ENCODE results near the gene HOXB13.

DNA sequence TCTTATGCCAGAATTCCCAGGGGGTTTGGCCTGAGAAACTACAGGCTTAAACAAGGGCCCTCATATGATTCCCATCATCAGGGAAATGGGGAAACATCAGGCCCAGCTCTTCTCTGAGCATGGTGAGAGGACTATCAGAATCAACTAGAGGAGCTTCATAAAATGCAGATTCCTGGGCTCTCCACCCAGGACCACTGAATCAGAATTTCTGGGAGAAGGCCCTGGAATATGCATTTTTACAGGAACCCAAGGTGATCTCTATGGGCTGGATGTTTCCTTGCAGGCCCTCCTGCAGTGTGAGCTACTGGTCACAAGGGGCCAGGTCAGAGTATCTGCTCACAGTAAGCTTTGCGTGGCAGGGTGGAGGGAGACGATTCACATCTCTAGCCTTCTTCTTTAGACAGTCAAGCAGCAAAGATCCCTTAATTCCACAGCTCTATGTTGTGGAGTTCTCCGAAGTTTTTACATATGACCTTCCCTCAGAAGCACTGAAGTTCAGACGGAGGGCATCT is 38.8 kb upstream of the HOXB13 start:
- TF ChIP-seq, protein P1, sequence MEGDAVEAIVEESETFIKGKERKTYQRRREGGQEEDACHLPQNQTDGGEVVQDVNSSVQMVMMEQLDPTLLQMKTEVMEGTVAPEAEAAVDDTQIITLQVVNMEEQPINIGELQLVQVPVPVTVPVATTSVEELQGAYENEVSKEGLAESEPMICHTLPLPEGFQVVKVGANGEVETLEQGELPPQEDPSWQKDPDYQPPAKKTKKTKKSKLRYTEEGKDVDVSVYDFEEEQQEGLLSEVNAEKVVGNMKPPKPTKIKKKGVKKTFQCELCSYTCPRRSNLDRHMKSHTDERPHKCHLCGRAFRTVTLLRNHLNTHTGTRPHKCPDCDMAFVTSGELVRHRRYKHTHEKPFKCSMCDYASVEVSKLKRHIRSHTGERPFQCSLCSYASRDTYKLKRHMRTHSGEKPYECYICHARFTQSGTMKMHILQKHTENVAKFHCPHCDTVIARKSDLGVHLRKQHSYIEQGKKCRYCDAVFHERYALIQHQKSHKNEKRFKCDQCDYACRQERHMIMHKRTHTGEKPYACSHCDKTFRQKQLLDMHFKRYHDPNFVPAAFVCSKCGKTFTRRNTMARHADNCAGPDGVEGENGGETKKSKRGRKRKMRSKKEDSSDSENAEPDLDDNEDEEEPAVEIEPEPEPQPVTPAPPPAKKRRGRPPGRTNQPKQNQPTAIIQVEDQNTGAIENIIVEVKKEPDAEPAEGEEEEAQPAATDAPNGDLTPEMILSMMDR (IDR thresholded peaks at IDR 0.05; ENCODE audit: insufficient read depth, low read length, poor library complexity, severe bottlenecking): no peak
- TF ChIP-seq EZH2phosphoT487 (conservative IDR thresholded peaks at IDR 0.05; ENCODE audit: low read length): no peak

Data from SU-DHL-6 (cell line).